Fibroblast of peridontal ligament (primary cell): ENCODE results near the gene CDK3.
A peak's percentile ranks its signal among the peaks of the same experiment; 100 is the strongest.
"Not testable (repeated sequence)": the region's sequence is repeated elsewhere in the genome, so short reads cannot be mapped to it uniquely, and the experiment has no call there.

Experiments used
- DNase-seq: peaks from one replicate; pipeline ENCODE4 v3.0.0-alpha.2; 2010; ENCODE audit errors: extremely low read depth

CDK3 gene

GRCh38 chr17:76000755-76001521, at the start of gene CDK3:
Gene CDK3 (plus strand): TSS chr17:76000855. CDS start chr17:76001426, 571 bp downstream.
- DNase-seq: no peak

- DNase-seq: no peak
Measured at GRCh38 chr17:75950855-75951554, 49.6 kb upstream of the CDK3 start.

GRCh38 chr17:75959051-75959838, 41.4 kb upstream of the CDK3 start:
- DNase-seq: no peak

GRCh38 chr17:75959839-75960511, 40.7 kb upstream of the CDK3 start:
- no peak for DNase-seq

GRCh38 chr17:75965468-75965867, 35.2 kb upstream of the CDK3 start:
- DNase-seq: no peak

GRCh38 chr17:75969044-75969443, 31.6 kb upstream of the CDK3 start:
- not testable (repeated sequence) for DNase-seq

GRCh38 chr17:75970011-75970523, 30.6 kb upstream of the CDK3 start:
- DNase-seq: peak; percentile 23

GRCh38 chr17:75970626-75971025, 30.0 kb upstream of the CDK3 start:
- DNase-seq: no peak

GRCh38 chr17:75975187-75975586, 25.5 kb upstream of the CDK3 start:
- not testable (repeated sequence) for DNase-seq

- no peak for DNase-seq
Measured at GRCh38 chr17:75975757-75976174, 24.9 kb upstream of the CDK3 start.

GRCh38 chr17:75976175-75976848, 24.3 kb upstream of the CDK3 start:
- DNase-seq: peak; percentile 65

GRCh38 chr17:75978938-75979704, 21.5 kb upstream of the CDK3 start, which contains the start of the genes ACOX1 and TEN1:
Gene ACOX1 (minus strand): TSS chr17:75979166. CDS start chr17:75979073, 93 bp downstream.
Gene TEN1 (plus strand): TSS chr17:75979240. CDS start chr17:75986193, 6,953 bp downstream.
- DNase-seq: peak; percentile 95

- peak; percentile 78 for DNase-seq
Measured at GRCh38 chr17:75979705-75980187, 20.9 kb upstream of the CDK3 start.

- DNase-seq: no peak
Measured at GRCh38 chr17:75980188-75981018, 20.3 kb upstream of the CDK3 start.

GRCh38 chr17:75981019-75981615, 19.5 kb upstream of the CDK3 start:
- no peak for DNase-seq

- no peak for DNase-seq
Measured at GRCh38 chr17:75983501-75984181, 17.0 kb upstream of the CDK3 start.

- DNase-seq: no peak
Measured at GRCh38 chr17:75985986-75986385, 14.7 kb upstream of the CDK3 start.

GRCh38 chr17:75987041-75987440, 13.6 kb upstream of the CDK3 start:
- peak; percentile 4 for DNase-seq
